ENCODE measurements around the gene FAM204A.

GRCh38 chr10:118272767-118273166, 69.4 kb downstream of the FAM204A start:
- TF ChIP-seq CTCF (conservative IDR thresholded peaks at IDR 0.05), result no peak
- TF ChIP-seq EZH2 (IDR thresholded peaks at IDR 0.05; ENCODE audit: low read depth), result no peak
